Transverse colon (tissue), 4 donors: ENCODE results near the gene SP140.

Source experiments
- POLR2A ChIP-seq: fragments of 450-650 bp; IDR thresholded peaks from one replicate; pipeline ENCODE4 v1.6.1; 2016; ENCODE audit warnings: antibody characterized with exemption, mild to moderate bottlenecking, moderate library complexity
- POLR2AphosphoS5 ChIP-seq, 3 donors: sonication (generic); formaldehyde crosslinking; IDR thresholded peaks; one replicate each; pipeline ENCODE4 v1.6.1; 2016; ENCODE audit warnings: antibody characterized with exemption in 3 of 3
- TF ChIP-seq, protein P1 (sequence below), 5 experiments: fragments of 200-600 bp in 3 of 5; fragments of 450-650 bp in 2 of 5; sonication (generic) in 3 of 5; IDR thresholded peaks; 1 replicate in 2 of 5; 2 replicates in 3 of 5; pipeline ENCODE4 v1.5.1; 2016 to 2017; ENCODE audit warnings: antibody characterized with exemption in 5 of 5, inconsistent platforms in 3 of 5, mild to moderate bottlenecking in 2 of 5, moderate library complexity in 1 of 5

DNA sequence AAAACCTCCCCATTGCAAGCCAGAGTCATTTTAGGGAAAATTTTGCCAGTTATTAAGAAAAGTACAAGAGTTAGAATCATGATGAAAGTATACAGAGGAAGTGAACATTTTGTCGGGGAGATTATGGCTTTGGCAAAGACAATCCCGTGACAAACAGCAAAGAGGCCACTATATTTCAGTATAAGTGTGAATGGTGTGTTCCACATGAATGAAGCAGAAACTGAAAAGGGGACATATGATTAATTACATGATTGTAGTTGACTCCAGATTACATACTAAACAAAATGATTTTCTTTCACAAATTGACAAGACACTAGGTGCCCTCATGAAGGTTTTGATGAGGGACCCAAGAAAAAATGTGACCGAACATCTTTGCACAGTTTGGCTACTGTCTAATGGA, 42.0 kb downstream of the SP140 start:
- TF ChIP-seq, protein P1, sequence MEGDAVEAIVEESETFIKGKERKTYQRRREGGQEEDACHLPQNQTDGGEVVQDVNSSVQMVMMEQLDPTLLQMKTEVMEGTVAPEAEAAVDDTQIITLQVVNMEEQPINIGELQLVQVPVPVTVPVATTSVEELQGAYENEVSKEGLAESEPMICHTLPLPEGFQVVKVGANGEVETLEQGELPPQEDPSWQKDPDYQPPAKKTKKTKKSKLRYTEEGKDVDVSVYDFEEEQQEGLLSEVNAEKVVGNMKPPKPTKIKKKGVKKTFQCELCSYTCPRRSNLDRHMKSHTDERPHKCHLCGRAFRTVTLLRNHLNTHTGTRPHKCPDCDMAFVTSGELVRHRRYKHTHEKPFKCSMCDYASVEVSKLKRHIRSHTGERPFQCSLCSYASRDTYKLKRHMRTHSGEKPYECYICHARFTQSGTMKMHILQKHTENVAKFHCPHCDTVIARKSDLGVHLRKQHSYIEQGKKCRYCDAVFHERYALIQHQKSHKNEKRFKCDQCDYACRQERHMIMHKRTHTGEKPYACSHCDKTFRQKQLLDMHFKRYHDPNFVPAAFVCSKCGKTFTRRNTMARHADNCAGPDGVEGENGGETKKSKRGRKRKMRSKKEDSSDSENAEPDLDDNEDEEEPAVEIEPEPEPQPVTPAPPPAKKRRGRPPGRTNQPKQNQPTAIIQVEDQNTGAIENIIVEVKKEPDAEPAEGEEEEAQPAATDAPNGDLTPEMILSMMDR (IDR thresholded peaks at IDR 0.05) = no peak
- TF ChIP-seq POLR2AphosphoS5 (IDR thresholded peaks at IDR 0.05) (no peak), POLR2A (no peak)
